ENCODE data around the gene NRIP1.

GRCh38 chr21:14964621-14965020, 100.2 kb downstream of the NRIP1 start:
- TF ChIP-seq, protein P1, sequence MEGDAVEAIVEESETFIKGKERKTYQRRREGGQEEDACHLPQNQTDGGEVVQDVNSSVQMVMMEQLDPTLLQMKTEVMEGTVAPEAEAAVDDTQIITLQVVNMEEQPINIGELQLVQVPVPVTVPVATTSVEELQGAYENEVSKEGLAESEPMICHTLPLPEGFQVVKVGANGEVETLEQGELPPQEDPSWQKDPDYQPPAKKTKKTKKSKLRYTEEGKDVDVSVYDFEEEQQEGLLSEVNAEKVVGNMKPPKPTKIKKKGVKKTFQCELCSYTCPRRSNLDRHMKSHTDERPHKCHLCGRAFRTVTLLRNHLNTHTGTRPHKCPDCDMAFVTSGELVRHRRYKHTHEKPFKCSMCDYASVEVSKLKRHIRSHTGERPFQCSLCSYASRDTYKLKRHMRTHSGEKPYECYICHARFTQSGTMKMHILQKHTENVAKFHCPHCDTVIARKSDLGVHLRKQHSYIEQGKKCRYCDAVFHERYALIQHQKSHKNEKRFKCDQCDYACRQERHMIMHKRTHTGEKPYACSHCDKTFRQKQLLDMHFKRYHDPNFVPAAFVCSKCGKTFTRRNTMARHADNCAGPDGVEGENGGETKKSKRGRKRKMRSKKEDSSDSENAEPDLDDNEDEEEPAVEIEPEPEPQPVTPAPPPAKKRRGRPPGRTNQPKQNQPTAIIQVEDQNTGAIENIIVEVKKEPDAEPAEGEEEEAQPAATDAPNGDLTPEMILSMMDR (IDR thresholded peaks at IDR 0.05; ENCODE audit: low read length): no peak
- no peak for TF ChIP-seq EZH2 (optimal IDR thresholded peaks at IDR 0.05; ENCODE audit: low read depth, low read length)
- TF ChIP-seq EZH2phosphoT487 (IDR thresholded peaks at IDR 0.05; ENCODE audit: low read length): no peak
